Mesothelial cell of epicardium (in vitro differentiated cells): ENCODE data around the gene RPL35. TPM values are rescaled to one million over a fixed set of nuclear protein-coding genes. Genes with fewer than 3 reads are reported as not detected.

Experiments
- DNase-seq, 2 experiments: peaks; one replicate each; pipeline ENCODE4 v3.0.0; 2021; ENCODE audit warnings: low spot score in 2 of 2; ENCODE audit not compliant: unreplicated experiment in 2 of 2
- H3K27ac Mint-ChIP-seq: 2 replicates; pipeline ENCODE4 v1.8.0; 2021; ENCODE audit warnings: mixed read lengths
- H3K27me3 Mint-ChIP-seq: 2 replicates; pipeline ENCODE4 v1.8.0; 2021; ENCODE audit warnings: low read depth, mixed read lengths
- H3K36me3 Mint-ChIP-seq: 2 replicates; pipeline ENCODE4 v1.8.0; 2021; ENCODE audit warnings: mixed read lengths
- H3K4me1 Mint-ChIP-seq: 2 replicates; pipeline ENCODE4 v1.8.0; 2021; ENCODE audit warnings: mixed read lengths
- H3K4me3 Mint-ChIP-seq: 2 replicates; pipeline ENCODE4 v1.8.0; 2021; ENCODE audit warnings: mild to moderate bottlenecking, moderate library complexity, mixed read lengths
- H3K9me3 Mint-ChIP-seq: 2 replicates; pipeline ENCODE4 v1.8.0; 2021; ENCODE audit warnings: mixed read lengths
- total RNA-seq: library from RNA; stranded (reverse); gene quantifications from 3 replicates; pipeline ENCODE4 v1.2.1, GENCODE V29; 2021
- TF ChIP-seq, protein P1 (sequence below): fragments of 200-600 bp; sonication (generic); IDR thresholded peaks from one replicate; pipeline ENCODE4 v1.5.0; 2021; ENCODE audit warnings: antibody characterized with exemption; ENCODE audit not compliant: unreplicated experiment

The RPL35 gene
- 1,103 to 1,148 TPM (median 1,111 TPM) in 3 replicates for total RNA-seq

DNA sequence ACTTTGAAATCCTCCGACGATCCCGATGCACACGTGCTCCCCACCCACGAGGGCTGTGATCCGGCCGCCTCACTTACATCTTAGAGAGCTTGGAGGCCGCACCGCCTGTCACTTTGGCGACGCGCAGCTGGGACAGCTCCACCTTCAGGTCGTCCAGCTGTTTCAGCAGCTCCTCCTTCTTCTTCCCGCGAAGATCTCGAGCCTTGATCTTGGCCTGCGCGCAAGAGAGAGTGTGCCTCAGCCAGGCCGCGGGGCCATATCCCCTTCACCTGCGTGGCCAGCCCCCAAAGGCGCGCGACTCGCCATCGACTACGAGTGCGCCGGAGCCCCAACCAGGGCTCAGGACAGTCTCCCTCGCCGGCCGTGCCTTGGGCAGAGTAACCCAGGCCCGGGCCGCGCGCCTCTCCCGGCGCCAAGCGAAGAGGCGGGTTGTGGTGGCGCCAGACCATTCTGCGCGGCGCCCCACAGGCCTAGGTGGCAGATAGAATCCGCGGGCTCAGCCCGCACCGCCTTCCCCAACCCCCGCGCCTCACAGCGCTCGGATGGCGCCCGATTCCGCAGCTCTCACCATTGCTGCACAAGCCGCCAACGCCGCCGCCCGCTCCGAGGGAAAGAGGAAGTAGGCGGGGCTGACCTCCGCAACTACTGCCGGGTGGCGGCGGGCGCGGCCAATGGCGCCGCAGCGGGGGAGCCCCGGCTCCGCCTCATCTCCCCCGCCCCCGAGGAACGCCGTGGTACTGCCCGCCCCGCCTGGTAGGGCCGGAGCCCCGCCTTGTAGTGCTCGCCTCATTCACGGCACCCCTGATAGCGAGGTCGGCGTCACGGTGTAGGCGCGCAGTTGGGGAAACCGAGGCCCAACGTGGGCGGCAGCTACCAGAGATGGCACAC lies at the start of gene RPL35, which contains the start of gene ARPC5L:
RPL35 (minus strand) TSS at position 616 of the 888 bp plus-strand sequence; CDS start at position 571, 45 bp downstream.
ARPC5L (plus strand) TSS at position 789 of the 888 bp plus-strand sequence. CDS start 7,161 bp downstream, outside the sequence.
- peak within 1 kb of the TSS; percentile 99 for H3K27ac Mint-ChIP-seq
- peaks cover 6% of the 10 kb centered on the region for H3K36me3 Mint-ChIP-seq
- peak; percentile 93 to 96 for DNase-seq
- peak within 1 kb of the TSS; percentile 94 for H3K4me3 Mint-ChIP-seq
- no peaks in the 10 kb centered on the region for H3K27me3 Mint-ChIP-seq
- TF ChIP-seq, protein P1, sequence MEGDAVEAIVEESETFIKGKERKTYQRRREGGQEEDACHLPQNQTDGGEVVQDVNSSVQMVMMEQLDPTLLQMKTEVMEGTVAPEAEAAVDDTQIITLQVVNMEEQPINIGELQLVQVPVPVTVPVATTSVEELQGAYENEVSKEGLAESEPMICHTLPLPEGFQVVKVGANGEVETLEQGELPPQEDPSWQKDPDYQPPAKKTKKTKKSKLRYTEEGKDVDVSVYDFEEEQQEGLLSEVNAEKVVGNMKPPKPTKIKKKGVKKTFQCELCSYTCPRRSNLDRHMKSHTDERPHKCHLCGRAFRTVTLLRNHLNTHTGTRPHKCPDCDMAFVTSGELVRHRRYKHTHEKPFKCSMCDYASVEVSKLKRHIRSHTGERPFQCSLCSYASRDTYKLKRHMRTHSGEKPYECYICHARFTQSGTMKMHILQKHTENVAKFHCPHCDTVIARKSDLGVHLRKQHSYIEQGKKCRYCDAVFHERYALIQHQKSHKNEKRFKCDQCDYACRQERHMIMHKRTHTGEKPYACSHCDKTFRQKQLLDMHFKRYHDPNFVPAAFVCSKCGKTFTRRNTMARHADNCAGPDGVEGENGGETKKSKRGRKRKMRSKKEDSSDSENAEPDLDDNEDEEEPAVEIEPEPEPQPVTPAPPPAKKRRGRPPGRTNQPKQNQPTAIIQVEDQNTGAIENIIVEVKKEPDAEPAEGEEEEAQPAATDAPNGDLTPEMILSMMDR, result peak; percentile 34
- H3K4me1 Mint-ChIP-seq, result peaks cover 27% of the 10 kb centered on the region
- H3K9me3 Mint-ChIP-seq, result no peaks in the 10 kb centered on the region

GRCh38 chr9:124908098-124908497 lies 46.3 kb upstream of the RPL35 start:
- Mint-ChIP-seq H3K27ac (no peak overlapping the region), H3K4me3 (no peak overlapping the region), H3K36me3 (peaks cover 32% of the 10 kb centered on the region), H3K9me3 (no peaks in the 10 kb centered on the region), H3K27me3 (no peaks in the 10 kb centered on the region), H3K4me1 (peaks cover 3% of the 10 kb centered on the region)
- TF ChIP-seq, protein P1, result no peak
- DNase-seq, result no peak

GRCh38 chr9:124906966-124907365 lies 45.2 kb upstream of the RPL35 start:
- no peak overlapping the region for H3K27ac Mint-ChIP-seq
- H3K36me3 Mint-ChIP-seq, result peaks cover 29% of the 10 kb centered on the region
- no peak for DNase-seq
- H3K4me3 Mint-ChIP-seq, result no peak overlapping the region
- H3K27me3 Mint-ChIP-seq, result no peaks in the 10 kb centered on the region
- peaks cover 3% of the 10 kb centered on the region for H3K4me1 Mint-ChIP-seq
- H3K9me3 Mint-ChIP-seq, result no peaks in the 10 kb centered on the region
- TF ChIP-seq, protein P1, result no peak

DNA sequence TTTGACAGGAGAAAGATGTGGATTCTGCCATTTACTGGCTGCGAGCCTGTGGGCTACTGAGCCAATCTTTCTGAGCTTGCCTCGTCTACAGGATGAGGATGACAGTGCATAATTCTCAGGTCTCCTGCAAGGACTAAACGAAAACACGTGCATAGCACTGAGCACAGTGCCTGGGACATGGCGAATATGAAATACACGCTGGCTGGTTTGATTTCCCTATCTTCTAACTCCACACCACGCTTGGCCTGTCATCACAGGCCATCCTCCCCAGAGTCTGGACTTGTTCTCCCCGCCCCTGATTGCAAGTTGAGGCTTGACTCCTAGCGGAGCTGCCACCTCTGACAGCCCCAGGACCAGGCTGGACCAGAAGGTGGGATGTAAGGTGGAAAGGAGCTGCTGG lies 38.1 kb upstream of the RPL35 start:
- TF ChIP-seq, protein P1, result no peak
- no peaks in the 10 kb centered on the region for H3K4me1 Mint-ChIP-seq
- H3K27me3 Mint-ChIP-seq, result no peaks in the 10 kb centered on the region
- no peaks in the 10 kb centered on the region for H3K9me3 Mint-ChIP-seq
- no peak overlapping the region for H3K4me3 Mint-ChIP-seq
- peaks cover 27% of the 10 kb centered on the region for H3K36me3 Mint-ChIP-seq
- H3K27ac Mint-ChIP-seq, result no peak overlapping the region
- no peak for DNase-seq

GRCh38 chr9:124897570-124898460 lies 36.1 kb upstream of the RPL35 start:
- no peak for DNase-seq
- Mint-ChIP-seq H3K4me3 (no peak overlapping the region), H3K27ac (no peak overlapping the region), H3K36me3 (peaks cover 26% of the 10 kb centered on the region), H3K9me3 (no peaks in the 10 kb centered on the region), H3K4me1 (no peaks in the 10 kb centered on the region), H3K27me3 (no peaks in the 10 kb centered on the region)
- TF ChIP-seq, protein P1, result no peak
